IPS-NIHi11 (cell line): Measurements from ENCODE around the gene TLX3.

ENCODE experiments used
- DNase-seq: peaks from one replicate; pipeline ENCODE4 v3.0.0; 2012; ENCODE audit warnings: mixed read lengths, low spot score

TLX3 gene

DNA sequence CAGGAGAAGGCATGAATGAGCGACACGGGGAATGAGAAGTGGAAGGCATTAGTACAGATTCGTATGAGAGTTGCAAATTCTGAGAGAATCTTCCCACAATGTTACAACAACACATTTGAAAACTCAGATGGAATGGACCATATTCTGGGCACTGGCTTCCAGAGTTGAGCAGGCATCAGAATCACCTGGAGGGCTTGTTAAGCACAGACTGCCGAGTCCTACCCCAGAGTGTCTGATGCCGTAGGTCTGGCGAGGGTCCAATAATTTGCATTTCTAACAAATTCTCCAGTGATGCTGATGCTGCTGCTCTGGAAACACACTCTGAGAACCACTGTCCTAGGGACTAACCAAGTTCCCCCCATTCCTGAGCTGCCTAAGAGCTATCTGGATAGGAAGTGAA, 2.9 kb upstream of the TLX3 start:
- no peak for DNase-seq

DNA sequence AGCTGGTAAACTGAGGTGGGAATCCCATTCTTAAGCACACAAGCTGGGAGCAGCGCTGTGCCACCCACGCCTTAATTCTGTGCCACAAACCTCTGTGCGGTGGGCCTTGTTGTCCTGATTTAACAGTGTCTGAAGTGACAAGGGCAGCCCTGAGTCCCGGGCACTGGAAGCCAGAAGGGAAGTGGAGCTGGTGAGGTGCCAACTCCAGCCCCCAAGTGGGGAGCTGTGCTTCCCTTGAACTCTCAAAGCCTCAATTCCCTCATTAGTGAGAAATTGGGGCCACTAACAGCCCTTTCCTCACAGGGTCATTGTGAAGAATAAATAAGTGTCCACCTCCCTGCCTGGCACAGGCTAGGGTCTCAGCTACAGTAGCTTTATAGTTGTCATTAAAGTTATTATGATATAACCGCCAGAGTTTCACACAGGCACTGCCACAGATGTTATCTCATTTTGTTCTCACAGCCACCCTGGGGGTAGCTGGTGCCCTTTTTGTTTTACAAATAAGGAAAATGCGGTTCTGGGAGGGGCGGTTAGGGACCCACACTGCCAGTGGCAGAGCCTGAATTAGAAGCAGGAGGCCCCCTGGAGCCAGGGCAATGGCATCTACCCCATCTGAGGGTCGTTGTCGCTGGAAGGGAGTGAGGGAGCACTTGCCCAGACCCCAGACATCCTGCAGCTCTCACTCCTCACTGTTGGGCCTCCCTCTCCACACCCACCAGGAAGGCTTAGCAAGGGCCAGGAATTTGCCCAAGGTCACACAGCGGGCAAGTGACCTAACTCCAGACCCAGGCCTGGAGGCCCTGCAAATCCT, 2.1 kb upstream of the TLX3 start:
- DNase-seq: peak; percentile 37

GRCh38 chr5:171307789-171308452, 1.1 kb upstream of the TLX3 start:
- DNase-seq: no peak

GRCh38 chr5:171309276-171310211, 496 bp downstream of the TLX3 start:
- DNase-seq: peak; percentile 52

- peak; percentile 36 for DNase-seq
Observed at GRCh38 chr5:171310212-171310818, 1.3 kb downstream of the TLX3 start.

- DNase-seq: no peak
Observed at GRCh38 chr5:171310819-171311321, 1.8 kb downstream of the TLX3 start.

GRCh38 chr5:171311322-171312077, 2.5 kb downstream of the TLX3 start:
- peak; percentile 57 for DNase-seq

- DNase-seq: peak; percentile 34
Observed at GRCh38 chr5:171312129-171312974, 3.3 kb downstream of the TLX3 start.

- DNase-seq: peak; percentile 23
Observed at GRCh38 chr5:171313481-171314206, 4.6 kb downstream of the TLX3 start.

DNA sequence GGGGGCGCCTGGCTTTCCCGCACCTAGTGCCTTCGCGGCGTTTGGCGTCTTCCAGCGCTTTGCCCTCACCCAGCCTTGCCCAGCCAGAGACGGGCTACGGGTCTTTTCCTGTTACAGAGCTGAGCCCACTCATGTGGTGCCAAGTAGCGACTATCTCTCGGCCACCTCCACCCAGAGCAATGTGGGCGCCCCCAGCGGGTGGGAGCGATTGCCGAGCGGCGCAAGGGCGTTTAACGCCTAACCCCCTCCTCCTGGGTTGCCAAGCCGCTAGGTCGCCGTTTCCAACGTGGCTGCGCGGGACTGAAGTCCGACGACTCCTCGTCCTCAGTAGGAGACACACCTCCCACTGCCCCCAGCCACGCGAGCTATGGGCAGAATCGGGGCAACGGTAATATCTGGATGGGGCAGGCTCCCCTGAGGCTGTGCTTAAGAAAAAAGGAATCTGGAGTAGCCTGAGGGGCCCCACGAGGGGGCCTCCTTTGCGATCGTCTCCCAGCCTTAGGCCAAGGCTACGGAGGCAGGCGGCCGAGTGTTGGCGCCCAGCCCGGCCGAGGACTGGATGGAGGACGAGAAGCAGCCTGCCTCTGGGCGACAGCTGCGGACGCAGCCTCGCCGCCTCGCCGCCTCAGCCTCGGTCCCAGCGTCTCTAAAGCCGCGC, 5.8 kb downstream of the TLX3 start:
- DNase-seq: peak; percentile 40

GRCh38 chr5:171315386-171315891, 6.4 kb downstream of the TLX3 start:
- DNase-seq: peak; percentile 21

- no peak for DNase-seq
Observed at GRCh38 chr5:171315925-171316257, 6.8 kb downstream of the TLX3 start.

- DNase-seq: peak; percentile 37
Observed at GRCh38 chr5:171316258-171317121, 7.4 kb downstream of the TLX3 start.

GRCh38 chr5:171317230-171317629, 8.2 kb downstream of the TLX3 start:
- no peak for DNase-seq

GRCh38 chr5:171318026-171318425, 9.0 kb downstream of the TLX3 start:
- peak; percentile 64 for DNase-seq

DNA sequence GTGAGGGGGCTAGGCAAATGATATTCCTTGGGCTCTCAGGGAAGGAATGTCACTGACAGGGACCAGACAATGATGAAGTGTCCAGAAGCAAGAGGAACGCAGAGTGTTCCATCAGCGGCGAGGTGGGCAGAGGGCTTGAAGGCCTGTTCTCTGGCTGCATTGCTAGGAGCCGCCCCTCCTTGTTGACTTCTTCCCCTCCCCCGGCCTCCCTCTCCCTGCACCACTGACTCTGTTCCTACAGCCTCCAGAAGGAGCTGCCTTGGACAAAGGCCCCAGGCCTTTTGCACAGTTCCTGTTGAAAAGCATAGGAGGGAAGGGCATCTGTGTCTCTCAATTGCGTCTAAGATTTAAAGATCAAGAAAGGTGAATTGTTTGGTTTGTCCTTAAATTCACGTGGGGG, 12.4 kb downstream of the TLX3 start:
- DNase-seq: no peak

DNA sequence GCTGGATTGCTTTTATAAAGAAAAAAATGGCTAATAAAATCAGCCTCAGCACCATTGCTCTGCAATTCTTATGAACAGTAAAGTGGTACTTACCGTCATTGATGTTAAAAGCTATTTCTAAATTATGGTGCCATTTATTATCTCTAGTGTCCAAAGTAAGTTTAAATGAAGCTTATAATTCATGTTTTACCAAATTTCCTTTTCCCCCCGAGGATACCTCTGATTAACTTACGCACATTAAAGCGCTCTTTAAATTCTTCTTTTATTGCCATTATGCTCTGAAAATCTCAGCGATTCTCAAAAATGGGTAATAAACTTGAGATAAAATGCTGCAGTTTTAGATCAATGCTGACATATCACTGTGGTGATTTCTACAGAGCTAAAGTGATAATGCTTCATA, 13.5 kb downstream of the TLX3 start:
- no peak for DNase-seq

DNA sequence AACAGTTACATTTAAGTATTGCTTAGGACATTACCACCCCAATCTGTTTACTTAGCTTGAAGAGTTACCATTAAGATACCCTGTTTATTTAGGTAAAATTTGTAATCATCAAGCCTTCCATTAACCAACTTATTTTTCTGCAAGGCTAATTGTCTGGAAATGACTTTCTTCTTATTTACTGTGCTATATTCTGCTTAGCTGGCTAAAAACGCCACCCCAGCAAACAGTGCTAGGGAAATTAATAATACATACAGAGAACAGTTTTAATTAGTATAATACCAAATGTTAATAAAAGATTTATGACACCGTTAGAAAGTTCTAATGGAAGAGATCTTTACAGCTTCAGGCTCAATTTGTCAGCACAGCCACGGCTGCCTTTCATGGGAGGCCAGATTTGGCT, 14.0 kb downstream of the TLX3 start:
- no peak for DNase-seq
